Esophagus squamous epithelium (tissue), 4 donors: ENCODE results near the gene KIF13A.

Source experiments
- POLR2A ChIP-seq, 4 donors: fragments of 450-650 bp; IDR thresholded peaks; one replicate each; pipeline ENCODE4 v1.6.1; 2017; ENCODE audit warnings: antibody characterized with exemption in 4 of 4, mild to moderate bottlenecking in 4 of 4, moderate library complexity in 3 of 4
- TF ChIP-seq, protein P1 (sequence below), 6 experiments: fragments of 450-650 bp in 4 of 6; fragments of 200-600 bp in 2 of 6; sonication (generic) in 2 of 6; IDR thresholded peaks; one replicate each; pipeline ENCODE4 v1.5.1; 2016 to 2019; ENCODE audit warnings: antibody characterized with exemption in 6 of 6, mild to moderate bottlenecking in 4 of 6, moderate library complexity in 4 of 6

DNA sequence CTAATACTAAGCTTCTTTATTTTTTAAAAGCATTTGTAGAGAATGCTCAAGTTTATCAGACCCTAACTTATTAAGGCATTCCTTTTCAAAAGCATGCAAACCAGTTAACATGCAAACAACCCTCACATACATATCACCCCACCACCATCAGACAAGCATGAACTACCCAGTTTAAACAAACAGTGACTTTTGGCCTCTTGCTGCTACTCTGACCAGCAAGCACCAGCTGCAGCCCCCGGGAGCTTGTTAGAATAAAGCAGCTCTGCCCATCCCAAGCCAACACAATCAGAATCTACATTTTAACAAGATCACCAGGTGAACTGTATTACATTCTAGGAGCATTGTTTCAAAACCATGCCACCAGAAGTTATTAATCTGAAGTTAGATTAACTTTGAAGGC lies 274.9 kb downstream of the KIF13A start:
- TF ChIP-seq, protein P1, sequence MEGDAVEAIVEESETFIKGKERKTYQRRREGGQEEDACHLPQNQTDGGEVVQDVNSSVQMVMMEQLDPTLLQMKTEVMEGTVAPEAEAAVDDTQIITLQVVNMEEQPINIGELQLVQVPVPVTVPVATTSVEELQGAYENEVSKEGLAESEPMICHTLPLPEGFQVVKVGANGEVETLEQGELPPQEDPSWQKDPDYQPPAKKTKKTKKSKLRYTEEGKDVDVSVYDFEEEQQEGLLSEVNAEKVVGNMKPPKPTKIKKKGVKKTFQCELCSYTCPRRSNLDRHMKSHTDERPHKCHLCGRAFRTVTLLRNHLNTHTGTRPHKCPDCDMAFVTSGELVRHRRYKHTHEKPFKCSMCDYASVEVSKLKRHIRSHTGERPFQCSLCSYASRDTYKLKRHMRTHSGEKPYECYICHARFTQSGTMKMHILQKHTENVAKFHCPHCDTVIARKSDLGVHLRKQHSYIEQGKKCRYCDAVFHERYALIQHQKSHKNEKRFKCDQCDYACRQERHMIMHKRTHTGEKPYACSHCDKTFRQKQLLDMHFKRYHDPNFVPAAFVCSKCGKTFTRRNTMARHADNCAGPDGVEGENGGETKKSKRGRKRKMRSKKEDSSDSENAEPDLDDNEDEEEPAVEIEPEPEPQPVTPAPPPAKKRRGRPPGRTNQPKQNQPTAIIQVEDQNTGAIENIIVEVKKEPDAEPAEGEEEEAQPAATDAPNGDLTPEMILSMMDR (IDR thresholded peaks at IDR 0.05), result no peak
- no peak for TF ChIP-seq POLR2A (IDR thresholded peaks at IDR 0.05)
